ENCODE measurements around the gene LTBP1. TPM values are rescaled to one million over a fixed set of nuclear protein-coding genes. Genes with fewer than 3 reads are reported as not detected.

Gene LTBP1
- total and polyA plus RNA-seq, 2 experiments from 2014 or later = 15.7 to 49.8 TPM

- TF ChIP-seq REST (IDR thresholded peaks at IDR 0.05; ENCODE audit: unreplicated experiment) = no peak
- no peak for TF ChIP-seq ZNF462 (CRISPR knock-in tag; IDR thresholded peaks at IDR 0.05)
Measured at GRCh38 chr2:33334083-33334482, 387.3 kb downstream of the LTBP1 start (continued).

GRCh38 chr2:33335516-33335915 is 388.8 kb downstream of the LTBP1 start:
- H3F3A ChIP-seq (replicated peaks; ENCODE audit: low read depth) = no peaks in the 10 kb centered on the region
- Mint-ChIP-seq H3K27ac (no peak overlapping the region), H3K4me1 (no peaks in the 10 kb centered on the region), H3K9me3 (no peaks in the 10 kb centered on the region), H3K4me3 (no peak overlapping the region), H3K36me3 (ENCODE audit: low read depth) (no peaks in the 10 kb centered on the region), H3K27me3 (ENCODE audit: insufficient read depth, low read depth, poor library complexity) (peaks cover 2% of the 10 kb centered on the region)
- H3K79me2 ChIP-seq (replicated peaks; ENCODE audit: insufficient read depth) = no peaks in the 10 kb centered on the region
- no peaks in the 10 kb centered on the region for H3K36me3 ChIP-seq (ENCODE audit: insufficient read depth)
- H3K4me2 ChIP-seq = no peak overlapping the region
- H3K27me3 ChIP-seq (ENCODE audit: insufficient read depth) = no peaks in the 10 kb centered on the region
- no peak overlapping the region for H2AFZ ChIP-seq
- H3K9me2 ChIP-seq (ENCODE audit: insufficient read depth) = peaks cover 18% of the 10 kb centered on the region; the same call in 1 of the 2 replicates
- ATAC-seq = no peak
- DNase-seq (ENCODE audit: low spot score) = no peak
- no peak overlapping the region for H3K27ac ChIP-seq (ENCODE audit: low read depth)
- no peak overlapping the region for H3K4me3 ChIP-seq
- H4K20me1 ChIP-seq (replicated peaks; ENCODE audit: insufficient read depth) = no peaks in the 10 kb centered on the region
- no peaks in the 10 kb centered on the region for H3K4me1 ChIP-seq (ENCODE audit: insufficient read depth)
- TF ChIP-seq REST (IDR thresholded peaks at IDR 0.05; ENCODE audit: unreplicated experiment) (no peak), EZH2phosphoT487 (IDR thresholded peaks at IDR 0.05; ENCODE audit: unreplicated experiment) (no peak), ETS1 (IDR thresholded peaks at IDR 0.05) (no peak), POLR2AphosphoS5 (IDR thresholded peaks at IDR 0.05; ENCODE audit: low read depth) (no peak), NANOG (IDR thresholded peaks at IDR 0.05; ENCODE audit: borderline replicate concordance) (no peak), EZH2 (IDR thresholded peaks at IDR 0.05; ENCODE audit: low read depth, unreplicated experiment) (no peak), CREB1 (CRISPR knock-in tag; IDR thresholded peaks at IDR 0.05; ENCODE audit: low read depth) (no peak), ZNF114 (CRISPR knock-in tag; IDR thresholded peaks at IDR 0.05) (no peak), ZNF331 (CRISPR knock-in tag; IDR thresholded peaks at IDR 0.05; ENCODE audit: low read depth) (no peak)

Measured in GM23338 (cell line).